H1 (cell line): ENCODE data around the gene RPL7A. TPM values are rescaled to one million over a fixed set of nuclear protein-coding genes. Genes with fewer than 3 reads are reported as not detected.

Experiments
- CTCF ChIA-PET: fragments of 300-600 bp; sonication (Branson Sonifier 250); formaldehyde crosslinking; loops from one replicate; lab custom pipeline; 2021; ENCODE audit not compliant: partially characterized antibody; lab: Charles Lee
- POLR2A ChIA-PET: fragments of 300-600 bp; sonication (Branson Sonifier 250); formaldehyde crosslinking; loops from one replicate; lab custom pipeline; 2021; ENCODE audit warnings: inconsistent platforms; ENCODE audit not compliant: partially characterized antibody; lab: Charles Lee
- DNase-seq, 2 experiments: peaks; one replicate each; pipeline versions ENCODE4 v3.0.0 to v3.0.0-alpha.2; 2010 to 2022; ENCODE audit warnings: low spot score in 2 of 2, low read depth in 1 of 2, mixed read lengths in 1 of 2
- FAIRE-seq: peaks from 2 replicates; lab custom pipeline; 2011; peaks lifted over from hg19 to GRCh38; lab: Jason Lieb, UNC
- H2AFZ ChIP-seq: 2 replicates; pipeline ENCODE4 v1.8.1; 2012; ENCODE audit warnings: low read length, inconsistent platforms
- H2AK5ac ChIP-seq: 2 replicates; pipeline ENCODE4 v1.6.1; 2013; ENCODE audit warnings: low read depth, low read length
- H2BK120ac ChIP-seq: replicated peaks from 2 replicates; pipeline ENCODE3; 2013; ENCODE audit warnings: low read depth, low read length, inconsistent platforms
- H2BK12ac ChIP-seq: 2 replicates; pipeline ENCODE4 v1.6.1; 2013; ENCODE audit warnings: low read depth, low read length
- H2BK15ac ChIP-seq: 2 replicates; pipeline ENCODE4 v1.6.1; 2013; ENCODE audit warnings: low read length
- H2BK20ac ChIP-seq: 2 replicates; pipeline ENCODE4 v1.6.1; 2013; ENCODE audit warnings: low read length
- H2BK5ac ChIP-seq: 2 replicates; pipeline ENCODE4 v1.6.1; 2013; ENCODE audit warnings: low read depth, low read length
- H3K14ac ChIP-seq: 2 replicates; pipeline ENCODE4 v1.6.1; 2013; ENCODE audit warnings: inconsistent platforms; ENCODE audit not compliant: insufficient read length
- H3K18ac ChIP-seq: 2 replicates; pipeline ENCODE4 v1.6.1; 2013; ENCODE audit warnings: low read length; ENCODE audit errors: extremely low read depth
- H3K23ac ChIP-seq: 2 replicates; pipeline ENCODE4 v1.6.1; 2013; ENCODE audit warnings: inconsistent platforms; ENCODE audit not compliant: insufficient read length
- H3K23me2 ChIP-seq: 2 replicates; pipeline ENCODE4 v1.6.1; 2013; ENCODE audit warnings: low read depth, low read length
- H3K27ac ChIP-seq: 2 replicates; pipeline ENCODE4 v1.6.1; 2011; ENCODE audit warnings: low read depth, low read length, inconsistent platforms
- H3K27me3 ChIP-seq, 4 experiments: replicated peaks in 1 of 4; 1 replicate in 1 of 4; 2 replicates in 3 of 4; pipeline versions ENCODE4 v1.6.1 to v1.8.1; 2011 to 2013; ENCODE audit warnings: low read length in 3 of 4, mild to moderate bottlenecking in 3 of 4, inconsistent platforms in 2 of 4, mixed read lengths in 2 of 4, moderate library complexity in 1 of 4; ENCODE audit not compliant: control insufficient read depth in 3 of 4, insufficient read depth in 3 of 4; ENCODE audit errors: extremely low read depth in 1 of 4
- H3K36me3 ChIP-seq, 4 experiments: 2 replicates each; pipeline versions ENCODE4 v1.6.1 to v1.8.1; 2011 to 2013; ENCODE audit warnings: mild to moderate bottlenecking in 4 of 4, low read length in 3 of 4, moderate library complexity in 2 of 4, control low read depth in 1 of 4, inconsistent platforms in 1 of 4; ENCODE audit not compliant: insufficient read depth in 4 of 4, control insufficient read depth in 2 of 4
- H3K4ac ChIP-seq: replicated peaks from 2 replicates; pipeline ENCODE3; 2013; ENCODE audit warnings: low read length, low read depth, mixed read lengths, inconsistent platforms; ENCODE audit not compliant: insufficient read length
- H3K4me1 ChIP-seq, 4 experiments: replicated peaks in 1 of 4; 1 replicate in 1 of 4; 2 replicates in 3 of 4; pipeline versions ENCODE4 v1.6.1 to v1.8.1; 2011 to 2013; ENCODE audit warnings: low read length in 3 of 4, inconsistent platforms in 2 of 4, mixed read lengths in 1 of 4; ENCODE audit not compliant: insufficient read depth in 4 of 4, control insufficient read depth in 3 of 4
- H3K4me2 ChIP-seq, 2 experiments: 2 replicates each; pipeline versions ENCODE4 v1.6.1 to v1.8.1; 2011 to 2013; ENCODE audit warnings: low read depth in 2 of 2, low read length in 2 of 2, control low read depth in 1 of 2, inconsistent platforms in 1 of 2, mild to moderate bottlenecking in 1 of 2; ENCODE audit not compliant: insufficient read depth in 1 of 2
- H3K4me3 ChIP-seq, 4 experiments: fragments of 200-600, 300-600 bp in 1 of 4; sonication (generic), shearing (Covaris generic), sonication (Bioruptor Twin) in 1 of 4; 2 replicates each; pipeline versions ENCODE4 v1.5.1 to v1.8.1; 2011 to 2016; ENCODE audit warnings: low read length in 4 of 4, low read depth in 3 of 4, control low read depth in 2 of 4, inconsistent platforms in 2 of 4, mild to moderate bottlenecking in 2 of 4, mixed read lengths in 1 of 4, moderate library complexity in 1 of 4; ENCODE audit not compliant: insufficient read depth in 2 of 4; ENCODE audit errors: extremely low read depth in 1 of 4
- H3K56ac ChIP-seq: replicated peaks from 2 replicates; pipeline ENCODE3; 2013; ENCODE audit warnings: low read depth, mild to moderate bottlenecking, mixed read lengths, low read length, inconsistent platforms; ENCODE audit not compliant: insufficient read length
- H3K79me1 ChIP-seq: 2 replicates; pipeline ENCODE4 v1.6.1; 2013; ENCODE audit warnings: low read depth, low read length, control low read depth
- H3K79me2 ChIP-seq, 2 experiments: 2 replicates each; pipeline versions ENCODE4 v1.6.1 to v1.8.1; 2012 to 2013; ENCODE audit warnings: low read length in 2 of 2, mild to moderate bottlenecking in 2 of 2, inconsistent platforms in 1 of 2; ENCODE audit not compliant: insufficient read depth in 2 of 2, control insufficient read depth in 1 of 2
- H3K9ac ChIP-seq, 4 experiments: replicated peaks in 1 of 4; 1 replicate in 1 of 4; 2 replicates in 3 of 4; pipeline versions ENCODE4 v1.6.1 to v1.8.1; 2011 to 2013; ENCODE audit warnings: low read depth in 3 of 4, low read length in 3 of 4, control low read depth in 2 of 4, mild to moderate bottlenecking in 2 of 4, moderate library complexity in 2 of 4, inconsistent platforms in 1 of 4; ENCODE audit errors: extremely low read depth in 1 of 4
- H3K9me3 ChIP-seq, 2 experiments: 2 replicates each; pipeline versions ENCODE4 v1.6.1 to v1.8.1; 2012 to 2013; ENCODE audit warnings: mild to moderate bottlenecking in 2 of 2, moderate library complexity in 2 of 2, control low read depth in 1 of 2, inconsistent platforms in 1 of 2, low read depth in 1 of 2, low read length in 1 of 2, mixed read lengths in 1 of 2; ENCODE audit not compliant: insufficient read depth in 2 of 2
- H4K20me1 ChIP-seq, 2 experiments: replicated peaks in 1 of 2; 2 replicates each; pipeline versions ENCODE3 to v1.8.1; 2011 to 2013; ENCODE audit warnings: inconsistent platforms in 2 of 2, low read length in 2 of 2, mild to moderate bottlenecking in 1 of 2; ENCODE audit not compliant: insufficient read depth in 2 of 2, control insufficient read depth in 1 of 2
- H4K5ac ChIP-seq: 2 replicates; pipeline ENCODE4 v1.6.1; 2013; ENCODE audit warnings: low read length, low read depth, mixed read lengths, inconsistent platforms; ENCODE audit not compliant: insufficient read length
- H4K8ac ChIP-seq: 2 replicates; pipeline ENCODE4 v1.8.0; 2013; ENCODE audit warnings: mild to moderate bottlenecking, moderate library complexity, low read length, inconsistent platforms; ENCODE audit not compliant: insufficient read depth; ENCODE audit errors: extremely low read depth
- H4K91ac ChIP-seq: replicated peaks from 2 replicates; pipeline ENCODE3; 2013; ENCODE audit warnings: low read length, mixed read lengths, inconsistent platforms; ENCODE audit not compliant: insufficient read length
- CBX5 ChIP-seq: fragments of 300-800, 300-1000 bp; sonication (generic); IDR thresholded peaks from 2 replicates; pipeline ENCODE4 v1.7.1; 2016; ENCODE audit warnings: antibody characterized with exemption, low read length, low read depth
- CTBP2 ChIP-seq: IDR thresholded peaks from 2 replicates; pipeline ENCODE4 v1.7.0; 2011; ENCODE audit warnings: borderline replicate concordance, mild to moderate bottlenecking, moderate library complexity, mixed read lengths, low read length; ENCODE audit not compliant: insufficient read depth, insufficient read length
- EGR1 ChIP-seq: IDR thresholded peaks from 2 replicates; pipeline ENCODE4 v1.6.1; 2011; ENCODE audit warnings: low read depth, low read length, borderline replicate concordance
- JUND ChIP-seq: IDR thresholded peaks from 2 replicates; pipeline ENCODE4 v1.6.1; 2011; ENCODE audit warnings: mild to moderate bottlenecking, improper control_type of control experiment, low read length
- MAFK ChIP-seq: IDR thresholded peaks from 2 replicates; pipeline ENCODE4 v1.6.1; 2012; ENCODE audit warnings: low read depth, mild to moderate bottlenecking, improper control_type of control experiment, low read length
- POLR2AphosphoS5 ChIP-seq: IDR thresholded peaks from 2 replicates; pipeline ENCODE4 v1.6.1; 2011; ENCODE audit warnings: low read depth, low read length
- RBBP5 ChIP-seq: IDR thresholded peaks from 2 replicates; pipeline ENCODE4 v1.7.1; 2012; ENCODE audit warnings: low read depth, mild to moderate bottlenecking, inconsistent platforms, low read length, moderate library complexity, borderline replicate concordance
- SAP30 ChIP-seq: fragments of 300-600 bp; sonication (generic); IDR thresholded peaks from 2 replicates; pipeline ENCODE4 v1.7.1; 2012; ENCODE audit warnings: low read length, moderate library complexity, mild to moderate bottlenecking, inconsistent platforms; ENCODE audit not compliant: insufficient read depth, insufficient replicate concordance
- SRF ChIP-seq: IDR thresholded peaks from 2 replicates; pipeline ENCODE4 v1.6.1; 2011; ENCODE audit warnings: mild to moderate bottlenecking, low read depth, low read length, moderate library complexity
- WGBS, 2 experiments: shearing (Covaris generic) in 1 of 2; methylation state at CpG; one replicate each; pipeline versions ENCODE4 v1.1.6 to v1.1.7; 2013 to 2015; ENCODE audit warnings: low lambda C conversion rate in 2 of 2, mixed read lengths in 2 of 2, inconsistent platforms in 1 of 2, low coverage in 1 of 2, missing lambda C conversion rate in 1 of 2; ENCODE audit not compliant: insufficient replicate concordance in 2 of 2, insufficient coverage in 1 of 2, insufficient read length in 1 of 2; ENCODE audit errors: extremely low coverage in 1 of 2, missing lambda C conversion rate in 1 of 2; 5-methylcytosine and 5-hydroxymethylcytosine counted together
- polyA plus RNA-seq, 7 experiments: library from polyadenylated mRNA; depleted of rRNA in 3 of 7; stranded (reverse) in 5 of 7; unstranded in 2 of 7; fragments of >200 nt in 5 of 7; fragments of 200-250 nt in 2 of 7; gene quantifications; 1 replicate in 5 of 7; 2 replicates in 1 of 7; 4 replicates in 1 of 7; pipeline versions ENCODE4 v1.2.1 to v1.2.3, GENCODE V29; 2011 to 2013; ENCODE audit warnings: missing spikeins in 2 of 7, mixed read lengths in 2 of 7
- total RNA-seq: library from RNA; stranded (reverse); fragmentation: NEBNext Ultra II Directional; extraction: Animal tissue kit (Norgen Biotek cat#: 25700); gene quantifications from 2 replicates; pipeline ENCODE4 v1.2.1, GENCODE V29; 2021

Gene RPL7A
- total and polyA plus RNA-seq, 2 of the 8 experiments (the other 6 are each of a cell fraction or from before 2014, with no cell fraction given), result 2,578 to 2,783 TPM

GRCh38 chr9:133357656-133358055, 9.6 kb downstream of the RPL7A start:
- 90% methylated on average over 14 of the region's 14 CpGs; no CpG with 5 or more reads in 1 of the 2 experiments for WGBS, 2 experiments
- no peak for TF ChIP-seq POLR2AphosphoS5
- no peak for TF ChIP-seq JUND
- no peak for TF ChIP-seq RBBP5
- no peak for TF ChIP-seq EGR1
- TF ChIP-seq MAFK, result no peak
- TF ChIP-seq CBX5, result no peak
- TF ChIP-seq CTBP2, result no peak
- TF ChIP-seq SRF, result no peak
- no peak for TF ChIP-seq SAP30
- TF ChIP-seq, all 59 proteins: peak for 0
- Histone ChIP-seq H3K9me3 (no peaks in the 10 kb centered on the region), H3K18ac (no peak overlapping the region), H3K9ac (no peak overlapping the region), H3K4me3 (peak overlapping the region in 2 of 4 experiments; percentile 72 to 97; a peak in 4 of 8 replicates), H4K5ac (no peak overlapping the region), H2BK15ac (no peak overlapping the region), H2BK12ac (no peak overlapping the region), H2AFZ (no peak overlapping the region), H2BK5ac (no peak overlapping the region), H3K23me2 (peaks cover 2% of the 10 kb centered on the region; the same call in 1 of the 2 replicates), H3K14ac (no peak overlapping the region), H3K79me1 (peaks cover 2% of the 10 kb centered on the region; the same call in 1 of the 2 replicates), H3K27me3 (no peaks in the 10 kb centered on the region), H3K27ac (no peak overlapping the region), H4K20me1 (peaks cover 14 to 15% of the 10 kb centered on the region in 2 experiments), H4K91ac (no peak overlapping the region), H3K56ac (no peak overlapping the region), H3K36me3 (peaks cover 4 to 31% (median 19%) of the 10 kb centered on the region in 4 experiments; a peak in 7 of 8 replicates), H3K23ac (no peak overlapping the region), H2AK5ac (no peak overlapping the region), H3K4me2 (peak overlapping the region; percentile 69 to 76; a peak in 3 of 4 replicates), H3K79me2 (peaks cover 0 to 20% of the 10 kb centered on the region in 2 experiments; a peak in 2 of 4 replicates), H2BK20ac (no peak overlapping the region), H2BK120ac (no peak overlapping the region), H3K4me1 (peaks cover 0 to 8% (median 3%) of the 10 kb centered on the region in 4 experiments; a peak in 5 of 7 replicates), H4K8ac (no peak overlapping the region), H3K4ac (no peak overlapping the region)
- FAIRE-seq (no peak), DNase-seq (no peak)
- CTCF ChIA-PET, result interaction anchor here (0.7 to 8.2 kb wide), 12 partner anchors 11 to 170 kb away, joined by 3 to 90 read pairs (median 6); partner anchors contain the start of genes MED22 and RPL7A
- POLR2A ChIA-PET, result interaction anchor here (1.1 to 16.1 kb wide), 6 partner anchors 13 to 112 kb away, joined by 3 to 461 read pairs (median 4); partner anchors contain the start of genes MED22, RPL7A, STKLD1 and SURF4
